T-helper 1 cell treated with Interleukin-12 subunit alpha and Interleukin-12 subunit beta and Interleukin-4 antibody, amounts not matched to agents 30 μg/mL and 1 μg/mL, for 36 hours (primary cell): ENCODE results near the gene NOVA2.

ENCODE experiments used
- H3K27ac Mint-ChIP-seq: one replicate; pipeline ENCODE4 v1.8.0; 2021; ENCODE audit warnings: mild to moderate bottlenecking, mixed read lengths
- H3K27me3 Mint-ChIP-seq: one replicate; pipeline ENCODE4 v1.8.0; 2021; ENCODE audit warnings: low read depth, mixed read lengths
- H3K36me3 Mint-ChIP-seq: one replicate; pipeline ENCODE4 v1.8.0; 2021; ENCODE audit warnings: low read depth, mixed read lengths
- H3K4me1 Mint-ChIP-seq: one replicate; pipeline ENCODE4 v1.8.0; 2021; ENCODE audit warnings: low read depth, mixed read lengths
- H3K4me3 Mint-ChIP-seq: one replicate; pipeline ENCODE4 v1.8.0; 2021; ENCODE audit warnings: mild to moderate bottlenecking, moderate library complexity, mixed read lengths
- H3K9me3 Mint-ChIP-seq: one replicate; pipeline ENCODE4 v1.8.0; 2021; ENCODE audit warnings: mixed read lengths

The NOVA2 gene

DNA sequence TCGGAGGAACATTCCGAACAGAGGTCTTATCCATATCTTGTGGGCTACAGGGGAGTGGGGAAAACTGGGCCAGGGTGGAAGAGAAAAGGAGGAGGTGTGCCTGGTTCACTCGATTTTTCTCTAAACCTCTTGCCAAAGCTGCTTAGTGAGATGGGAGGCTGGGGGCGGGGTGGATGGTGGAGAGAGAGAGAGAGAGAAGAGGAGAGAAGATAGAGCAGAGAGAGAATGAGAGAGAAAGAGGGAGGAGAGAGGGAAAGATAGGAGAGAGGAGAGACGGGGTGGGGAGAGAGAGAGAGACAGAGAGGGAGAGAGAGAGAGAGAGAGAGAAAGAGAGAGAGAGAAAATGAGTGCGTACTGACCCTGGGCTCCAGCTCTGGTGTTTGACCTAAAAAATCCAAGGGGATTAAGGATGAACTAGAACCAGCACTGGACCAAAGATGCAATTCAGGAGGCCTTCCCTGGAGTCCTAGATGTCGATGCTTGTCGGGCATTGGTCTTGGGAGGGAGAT lies 14.1 kb downstream of the NOVA2 start:
- peaks cover 2% of the 10 kb centered on the region for H3K4me1 Mint-ChIP-seq
- no peak overlapping the region for H3K27ac Mint-ChIP-seq
- no peak overlapping the region for H3K4me3 Mint-ChIP-seq
- H3K9me3 Mint-ChIP-seq: no peaks in the 10 kb centered on the region
- peaks cover 40% of the 10 kb centered on the region for H3K27me3 Mint-ChIP-seq
- no peaks in the 10 kb centered on the region for H3K36me3 Mint-ChIP-seq

DNA sequence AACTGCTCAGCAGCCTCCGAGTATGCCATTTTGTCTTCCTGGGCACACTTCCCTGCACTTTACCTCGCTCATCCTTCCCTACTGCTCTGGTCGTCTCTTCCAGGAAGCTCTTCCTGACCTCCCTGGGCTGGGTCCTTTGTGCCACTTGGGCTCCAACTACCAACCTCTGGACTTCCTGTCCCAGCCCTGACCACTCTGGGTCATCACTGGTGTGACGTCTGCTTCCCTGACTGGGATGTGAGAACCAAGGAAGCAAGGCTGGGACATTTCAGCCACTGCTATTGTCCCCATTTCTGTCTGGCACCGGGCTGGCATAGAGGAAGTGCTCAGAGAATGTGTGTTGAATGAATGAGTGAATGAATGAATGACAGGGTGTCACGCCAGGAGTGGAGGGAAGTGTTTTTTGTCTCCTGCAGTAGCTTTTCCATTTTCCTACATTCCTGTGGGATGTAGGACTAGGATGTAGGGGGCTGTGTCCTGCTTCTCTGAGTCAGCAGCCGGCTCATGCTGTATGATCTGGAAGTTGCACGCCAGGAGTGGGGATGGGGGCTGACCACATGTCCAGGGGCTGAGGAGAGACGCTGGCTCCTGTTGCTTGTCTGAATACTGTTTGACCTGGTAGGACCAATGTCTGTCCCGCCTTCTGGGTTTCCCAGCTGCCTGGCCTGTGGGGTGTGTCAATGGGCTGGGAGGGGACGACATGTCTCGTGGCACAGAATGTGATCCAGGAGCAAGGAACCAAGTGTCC lies 14.7 kb downstream of the NOVA2 start:
- no peak overlapping the region for H3K27ac Mint-ChIP-seq
- H3K4me3 Mint-ChIP-seq: no peak overlapping the region
- H3K27me3 Mint-ChIP-seq: peaks cover 37% of the 10 kb centered on the region
- H3K9me3 Mint-ChIP-seq: no peaks in the 10 kb centered on the region
- H3K36me3 Mint-ChIP-seq: no peaks in the 10 kb centered on the region
- peaks cover 2% of the 10 kb centered on the region for H3K4me1 Mint-ChIP-seq

- H3K27ac Mint-ChIP-seq: no peak overlapping the region
- peaks cover 37% of the 10 kb centered on the region for H3K27me3 Mint-ChIP-seq
- no peak overlapping the region for H3K4me3 Mint-ChIP-seq
- no peaks in the 10 kb centered on the region for H3K36me3 Mint-ChIP-seq
- peaks cover 2% of the 10 kb centered on the region for H3K4me1 Mint-ChIP-seq
- peaks cover under 1% of the 10 kb centered on the region for H3K9me3 Mint-ChIP-seq
Measured at GRCh38 chr19:45958320-45958719, 15.3 kb downstream of the NOVA2 start.

GRCh38 chr19:45955905-45956608 lies 17.6 kb downstream of the NOVA2 start:
- Mint-ChIP-seq H3K4me1 (peaks cover 5% of the 10 kb centered on the region), H3K4me3 (no peak overlapping the region), H3K27ac (no peak overlapping the region), H3K36me3 (no peaks in the 10 kb centered on the region), H3K9me3 (peaks cover 4% of the 10 kb centered on the region), H3K27me3 (peaks cover 30% of the 10 kb centered on the region)

GRCh38 chr19:45954156-45954555 lies 19.5 kb downstream of the NOVA2 start:
- Mint-ChIP-seq H3K27me3 (peaks cover 19% of the 10 kb centered on the region), H3K36me3 (no peaks in the 10 kb centered on the region), H3K4me1 (peaks cover 5% of the 10 kb centered on the region), H3K27ac (no peak overlapping the region), H3K4me3 (no peak overlapping the region), H3K9me3 (peaks cover 4% of the 10 kb centered on the region)

GRCh38 chr19:45953676-45954075 lies 20.0 kb downstream of the NOVA2 start:
- Mint-ChIP-seq H3K36me3 (no peaks in the 10 kb centered on the region), H3K27me3 (peaks cover 19% of the 10 kb centered on the region), H3K9me3 (peaks cover 4% of the 10 kb centered on the region), H3K4me1 (peaks cover 5% of the 10 kb centered on the region), H3K4me3 (no peak overlapping the region), H3K27ac (no peak overlapping the region)

DNA sequence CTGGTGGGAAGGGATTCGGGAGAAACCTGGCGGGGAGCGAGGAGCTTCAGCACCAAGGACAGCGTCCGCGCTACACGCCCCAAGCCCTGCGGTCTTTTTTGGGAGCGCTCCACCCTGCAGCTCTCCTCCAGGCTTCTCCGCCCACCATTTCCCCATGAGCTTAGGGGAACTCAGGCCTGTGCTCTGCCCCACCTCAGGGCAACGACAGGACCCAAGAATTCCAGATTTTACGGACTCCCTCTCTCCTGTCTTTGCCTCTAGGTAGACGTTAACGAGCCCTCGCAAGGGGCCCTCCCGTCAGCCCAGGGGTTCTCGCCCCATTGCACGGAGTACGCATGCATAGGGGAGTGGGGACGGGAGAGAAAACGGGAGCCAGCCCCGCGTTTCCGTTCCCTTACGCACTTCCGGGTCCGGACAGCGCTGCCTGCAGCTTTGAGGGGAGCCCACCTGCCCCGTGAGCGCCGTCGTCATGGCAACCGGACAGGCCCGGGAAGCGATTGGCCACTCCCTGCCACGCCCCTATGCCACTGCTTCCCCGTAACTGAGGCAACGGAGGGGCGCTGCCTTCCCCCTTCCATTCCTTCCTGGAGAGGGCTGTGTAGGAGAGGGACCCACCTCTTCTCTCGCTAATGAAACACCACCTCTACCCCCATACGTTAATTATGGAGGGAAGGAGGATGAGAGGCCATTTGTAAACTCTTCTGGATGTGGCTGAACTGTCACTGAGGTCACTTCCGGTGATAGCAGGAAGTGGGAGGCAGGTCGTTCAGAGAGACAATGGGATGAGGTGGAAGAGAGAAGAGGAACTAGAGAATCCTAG lies 20.8 kb downstream of the NOVA2 start:
- peak overlapping the region; percentile 76 for H3K4me3 Mint-ChIP-seq
- H3K27ac Mint-ChIP-seq: peak overlapping the region; percentile 49
- H3K9me3 Mint-ChIP-seq: peaks cover 4% of the 10 kb centered on the region
- peaks cover 15% of the 10 kb centered on the region for H3K27me3 Mint-ChIP-seq
- no peaks in the 10 kb centered on the region for H3K36me3 Mint-ChIP-seq
- H3K4me1 Mint-ChIP-seq: peaks cover 5% of the 10 kb centered on the region

DNA sequence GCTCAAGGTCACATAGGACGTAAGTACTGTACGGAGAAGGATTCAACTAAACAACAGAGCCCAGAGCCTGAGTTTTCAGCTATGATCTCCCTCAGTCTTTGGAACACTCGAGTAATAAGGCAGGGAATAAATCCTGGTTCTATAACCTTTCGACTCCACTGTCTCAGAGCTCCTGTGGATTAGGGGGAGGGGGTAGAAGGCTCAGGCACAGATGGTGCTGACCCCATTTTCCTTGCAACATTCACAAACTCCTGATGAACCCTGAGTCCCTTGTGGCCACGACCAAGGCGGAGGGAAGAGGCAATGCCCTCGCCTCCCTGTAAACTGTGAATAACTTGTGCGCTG lies 21.4 kb downstream of the NOVA2 start:
- Mint-ChIP-seq H3K27ac (no peak overlapping the region), H3K4me3 (peak overlapping the region; percentile 76), H3K27me3 (peaks cover 15% of the 10 kb centered on the region), H3K9me3 (peaks cover 4% of the 10 kb centered on the region), H3K36me3 (no peaks in the 10 kb centered on the region), H3K4me1 (peaks cover 5% of the 10 kb centered on the region)

- Mint-ChIP-seq H3K36me3 (no peaks in the 10 kb centered on the region), H3K27me3 (peaks cover 11% of the 10 kb centered on the region), H3K9me3 (no peaks in the 10 kb centered on the region), H3K27ac (no peak overlapping the region), H3K4me1 (no peaks in the 10 kb centered on the region), H3K4me3 (no peak overlapping the region)
Measured at GRCh38 chr19:45947926-45948325, 25.7 kb downstream of the NOVA2 start.

DNA sequence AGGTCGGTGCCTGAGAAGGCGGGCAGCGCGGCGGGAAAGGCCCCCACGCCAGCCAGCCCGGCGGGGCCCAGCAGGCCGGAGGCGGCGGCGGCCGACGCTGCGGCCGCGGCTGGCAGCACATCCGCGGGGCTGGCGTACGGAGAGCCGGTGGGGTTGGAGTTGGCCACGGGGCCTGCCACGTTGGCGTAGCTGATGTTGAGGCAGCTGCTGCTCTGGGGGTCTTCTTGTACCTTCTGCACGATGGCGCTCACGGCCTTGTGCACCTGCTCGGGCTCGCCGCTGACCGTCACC lies 33.2 kb downstream of the NOVA2 start:
- H3K27ac Mint-ChIP-seq: no peak overlapping the region
- H3K4me1 Mint-ChIP-seq: peaks cover 4% of the 10 kb centered on the region
- H3K9me3 Mint-ChIP-seq: peaks cover 10% of the 10 kb centered on the region
- no peak overlapping the region for H3K4me3 Mint-ChIP-seq
- peaks cover 37% of the 10 kb centered on the region for H3K27me3 Mint-ChIP-seq
- H3K36me3 Mint-ChIP-seq: peaks cover 4% of the 10 kb centered on the region

- peaks cover 37% of the 10 kb centered on the region for H3K27me3 Mint-ChIP-seq
- H3K4me3 Mint-ChIP-seq: no peak overlapping the region
- peaks cover 4% of the 10 kb centered on the region for H3K4me1 Mint-ChIP-seq
- no peak overlapping the region for H3K27ac Mint-ChIP-seq
- H3K9me3 Mint-ChIP-seq: peaks cover 10% of the 10 kb centered on the region
- peaks cover 4% of the 10 kb centered on the region for H3K36me3 Mint-ChIP-seq
Measured at GRCh38 chr19:45939792-45940514, 33.7 kb downstream of the NOVA2 start.

DNA sequence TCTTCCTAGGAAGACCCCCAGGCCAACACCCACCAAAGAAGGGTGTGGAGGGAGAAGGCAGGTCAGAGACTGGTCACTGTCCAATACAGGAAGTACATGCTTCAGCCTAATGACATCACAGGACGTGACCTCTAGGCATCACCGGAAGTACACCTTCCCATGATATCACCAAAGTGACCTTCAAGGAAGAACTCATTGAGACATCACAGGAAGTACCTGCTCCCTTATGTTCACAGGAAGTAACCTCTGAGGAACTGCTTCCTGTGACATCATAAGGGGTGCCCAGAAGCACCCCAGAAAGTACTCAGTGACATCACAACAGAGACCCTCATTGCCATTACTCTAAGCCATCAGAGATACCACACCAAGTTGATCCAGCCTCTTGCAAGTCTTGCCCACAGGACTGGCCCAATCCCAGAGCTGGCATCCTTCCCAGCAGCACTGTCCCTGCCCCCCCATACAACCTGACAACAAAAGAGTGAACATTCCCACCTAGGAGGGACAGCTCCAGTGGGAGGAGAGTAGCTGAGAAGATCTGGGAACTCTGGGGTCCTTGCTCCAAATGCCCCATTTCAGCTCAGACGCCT lies 34.8 kb downstream of the NOVA2 start:
- peaks cover 4% of the 10 kb centered on the region for H3K4me1 Mint-ChIP-seq
- peaks cover 37% of the 10 kb centered on the region for H3K27me3 Mint-ChIP-seq
- H3K36me3 Mint-ChIP-seq: peaks cover 4% of the 10 kb centered on the region
- no peak overlapping the region for H3K27ac Mint-ChIP-seq
- no peak overlapping the region for H3K4me3 Mint-ChIP-seq
- peaks cover 10% of the 10 kb centered on the region for H3K9me3 Mint-ChIP-seq

GRCh38 chr19:45935267-45935666 lies 38.4 kb downstream of the NOVA2 start:
- Mint-ChIP-seq H3K36me3 (peaks cover 4% of the 10 kb centered on the region), H3K9me3 (peaks cover 10% of the 10 kb centered on the region), H3K27me3 (peaks cover 37% of the 10 kb centered on the region), H3K27ac (no peak overlapping the region), H3K4me1 (peaks cover 4% of the 10 kb centered on the region), H3K4me3 (no peak overlapping the region)
